Common myeloid progenitor, CD34-positive (primary cell): ENCODE measurements around the gene LRRC51. TPM values are rescaled to one million over a fixed set of nuclear protein-coding genes. Genes with fewer than 3 reads are reported as not detected.

Experiments used
- CTCF ChIA-PET: fragments of 350-600 bp; sonication (Branson Sonifier 250); formaldehyde crosslinking; loops from one replicate; lab custom pipeline; 2021; ENCODE audit warnings: antibody characterized with exemption; lab: Charles Lee
- POLR2A ChIA-PET: fragments of 350-600 bp; sonication (Branson Sonifier 250); formaldehyde crosslinking; loops from one replicate; lab custom pipeline; 2021; ENCODE audit warnings: antibody characterized with exemption; lab: Charles Lee
- DNase-seq, 3 donors: peaks; one replicate each; pipeline versions ENCODE4 v3.0.0 to v3.0.0-alpha.2; 2013
- H3K27ac ChIP-seq, 2 experiments: 1 replicate in 1 of 2; 2 replicates in 1 of 2; pipeline ENCODE4 v1.7.0; 2013; ENCODE audit warnings: inconsistent platforms in 2 of 2, low read length in 2 of 2, mild to moderate bottlenecking in 2 of 2, low read depth in 1 of 2, moderate library complexity in 1 of 2; ENCODE audit not compliant: severe bottlenecking in 2 of 2, insufficient read depth in 1 of 2, poor library complexity in 1 of 2
- H3K27me3 ChIP-seq, 5 experiments: replicated peaks in 2 of 5; 1 replicate in 3 of 5; 2 replicates in 2 of 5; pipeline versions ENCODE4 v1.6.1 to v1.7.0; 2013; ENCODE audit warnings: low read length in 4 of 5, mild to moderate bottlenecking in 2 of 5, moderate library complexity in 2 of 5, inconsistent platforms in 1 of 5; ENCODE audit not compliant: insufficient read depth in 5 of 5, control insufficient read depth in 4 of 5
- H3K36me3 ChIP-seq, 4 experiments: 1 replicate in 2 of 4; 2 replicates in 2 of 4; pipeline versions ENCODE4 v1.6.1 to v1.7.0; 2013; ENCODE audit warnings: low read length in 3 of 4, control low read depth in 1 of 4, mild to moderate bottlenecking in 1 of 4; ENCODE audit not compliant: control insufficient read depth in 4 of 4, insufficient read depth in 4 of 4
- H3K4me1 ChIP-seq, 4 experiments: 1 replicate in 3 of 4; 2 replicates in 1 of 4; pipeline versions ENCODE4 v1.6.1 to v1.7.1; 2013; ENCODE audit warnings: low read length in 3 of 4, mild to moderate bottlenecking in 3 of 4, control low read depth in 1 of 4, inconsistent platforms in 1 of 4, moderate library complexity in 1 of 4; ENCODE audit not compliant: control insufficient read depth in 4 of 4, insufficient read depth in 4 of 4; ENCODE audit errors: control extremely low read depth in 1 of 4
- H3K4me3 ChIP-seq, 7 experiments: 1 replicate in 4 of 7; 2 replicates in 3 of 7; pipeline versions ENCODE4 v1.5.1 to v1.7.0; 2013; ENCODE audit warnings: mild to moderate bottlenecking in 7 of 7, low read length in 6 of 7, moderate library complexity in 6 of 7, inconsistent platforms in 2 of 7, low read depth in 2 of 7, control low read depth in 1 of 7; ENCODE audit not compliant: insufficient read depth in 4 of 7, control insufficient read depth in 1 of 7; ENCODE audit errors: extremely low read depth in 1 of 7
- H3K9me3 ChIP-seq, 5 experiments: 1 replicate in 4 of 5; 2 replicates in 1 of 5; pipeline versions ENCODE4 v1.6.1 to v1.7.1; 2013; ENCODE audit warnings: low read length in 4 of 5, mild to moderate bottlenecking in 2 of 5, inconsistent platforms in 1 of 5, low read depth in 1 of 5, moderate library complexity in 1 of 5; ENCODE audit not compliant: control insufficient read depth in 4 of 5, insufficient read depth in 2 of 5; ENCODE audit errors: control extremely low read depth in 1 of 5
- WGBS: methylation state at CpG from one replicate; pipeline ENCODE4 v1.1.5; 2013; ENCODE audit not compliant: insufficient coverage; 5-methylcytosine and 5-hydroxymethylcytosine counted together
- polyA plus RNA-seq: library from polyadenylated mRNA; unstranded; fragments of 120-200 nt; gene quantifications from one replicate; pipeline ENCODE4 v1.2.1, GENCODE V29; 2013

LRRC51 gene
- 7.9 TPM for polyA plus RNA-seq

DNA sequence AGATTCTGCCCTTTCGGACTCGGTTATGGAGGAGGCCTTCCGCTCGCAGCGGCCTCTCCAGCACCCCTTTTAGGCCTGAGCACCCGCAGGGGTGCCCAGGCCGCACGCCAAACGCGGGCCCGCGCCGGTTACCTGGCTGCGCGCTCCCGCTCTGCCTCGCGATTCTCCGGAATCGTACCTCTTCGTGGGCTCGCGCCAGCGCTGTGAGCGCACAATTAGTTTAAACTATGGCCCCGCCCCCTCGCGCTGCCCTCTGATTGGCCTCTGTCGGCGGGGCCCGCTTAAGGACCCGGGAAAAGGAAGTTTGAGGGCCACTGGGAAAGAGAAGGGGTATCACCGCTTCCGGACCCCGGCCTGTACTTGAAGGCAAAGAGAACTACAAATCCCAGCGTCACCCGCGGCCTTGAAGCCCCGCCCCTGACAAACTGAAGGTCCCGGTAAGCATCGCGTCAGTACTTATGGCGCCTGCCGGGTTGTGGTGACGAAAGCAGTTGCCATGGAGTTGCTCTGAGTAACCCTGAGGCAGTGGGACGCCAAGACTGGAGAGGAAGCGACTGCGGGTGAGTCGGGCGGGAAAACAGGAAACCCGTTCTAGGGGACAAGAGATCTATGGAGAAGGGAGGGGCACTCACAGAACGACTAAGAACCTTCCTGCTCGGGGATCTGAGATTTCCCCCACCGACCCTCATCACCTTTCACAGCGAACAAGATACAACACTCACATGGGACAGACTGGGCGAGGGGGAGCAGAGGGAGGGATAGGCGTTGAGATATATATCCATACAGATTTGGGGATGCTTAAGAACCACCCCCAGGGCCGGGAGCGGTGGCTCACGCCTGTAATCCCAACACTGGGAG lies at the start of gene LRRC51, which contains the start of gene NUMA1:
Gene LRRC51, plus strand, starts transcription at position 525 of the 858 bp plus-strand sequence. CDS start 8,234 bp downstream, outside the sequence.
Gene NUMA1, minus strand, starts transcription at position 217 of the 858 bp plus-strand sequence. CDS start 44,599 bp downstream, outside the sequence.
- under 1% methylated on average over 42 of the region's 60 CpGs for WGBS
- no peaks in the 10 kb centered on the region for H3K9me3 ChIP-seq
- peaks cover 9 to 46% (median 32%) of the 10 kb centered on the region in 4 experiments for H3K4me1 ChIP-seq
- ChIA-PET POLR2A (interaction anchor here (0.9 to 1.0 kb wide), 2 partner anchors 38 to 52 kb away, joined by 3 read pairs; no protein-coding TSS in a partner anchor), CTCF (interaction anchor here (1.0 to 8.2 kb wide), 8 partner anchors 11 to 54 kb away, joined by 3 to 86 read pairs (median 6); partner anchors contain the start of gene LAMTOR1)
- H3K36me3 ChIP-seq, result peaks cover 0 to 14% (median 4%) of the 10 kb centered on the region in 4 experiments
- DNase-seq, result peak; percentile 100
- peak within 1 kb of the TSS; percentile 77 to 93 (median 85) for H3K4me3 ChIP-seq
- no peaks in the 10 kb centered on the region for H3K27me3 ChIP-seq
- H3K27ac ChIP-seq, result peak within 1 kb of the TSS; percentile 74 to 90

- CTCF ChIA-PET, result interaction anchor here (2.1 to 24.5 kb wide), 4 partner anchors 8 to 59 kb away, joined by 7 to 394 read pairs (median 48); no protein-coding TSS in a partner anchor
- Histone ChIP-seq H3K4me1 (peaks cover 12 to 48% (median 34%) of the 10 kb centered on the region in 4 experiments), H3K27me3 (no peaks in the 10 kb centered on the region), H3K9me3 (no peaks in the 10 kb centered on the region), H3K27ac (peak overlapping the region in 1 of 2 experiments; percentile 36), H3K4me3 (peak overlapping the region in 1 of 7 experiments; percentile 22), H3K36me3 (peaks cover 7 to 33% (median 16%) of the 10 kb centered on the region in 4 experiments)
- peak in 2 of 3 donors; percentile 14 to 20 for DNase-seq
- 71% methylated on average over 3 of the region's 3 CpGs for WGBS
- POLR2A ChIA-PET, result no interaction called here
Measured at GRCh38 chr11:72036687-72037086, 44.0 kb upstream of the LRRC51 start.

GRCh38 chr11:72037554-72038311 lies 42.9 kb upstream of the LRRC51 start:
- Histone ChIP-seq H3K4me3 (peak overlapping the region in 2 of 7 experiments; percentile 77 to 88), H3K36me3 (peaks cover 7 to 27% (median 16%) of the 10 kb centered on the region in 4 experiments), H3K27me3 (no peaks in the 10 kb centered on the region), H3K9me3 (no peaks in the 10 kb centered on the region), H3K27ac (peak overlapping the region; percentile 19 to 95), H3K4me1 (peaks cover 19 to 58% (median 44%) of the 10 kb centered on the region in 4 experiments)
- POLR2A ChIA-PET, result no interaction called here
- 79% methylated on average over 4 of the region's 4 CpGs for WGBS
- DNase-seq, result no peak
- CTCF ChIA-PET, result interaction anchor here (0.9 to 4.8 kb wide), 7 partner anchors 9 to 57 kb away, joined by 3 to 87 read pairs (median 14); no protein-coding TSS in a partner anchor

DNA sequence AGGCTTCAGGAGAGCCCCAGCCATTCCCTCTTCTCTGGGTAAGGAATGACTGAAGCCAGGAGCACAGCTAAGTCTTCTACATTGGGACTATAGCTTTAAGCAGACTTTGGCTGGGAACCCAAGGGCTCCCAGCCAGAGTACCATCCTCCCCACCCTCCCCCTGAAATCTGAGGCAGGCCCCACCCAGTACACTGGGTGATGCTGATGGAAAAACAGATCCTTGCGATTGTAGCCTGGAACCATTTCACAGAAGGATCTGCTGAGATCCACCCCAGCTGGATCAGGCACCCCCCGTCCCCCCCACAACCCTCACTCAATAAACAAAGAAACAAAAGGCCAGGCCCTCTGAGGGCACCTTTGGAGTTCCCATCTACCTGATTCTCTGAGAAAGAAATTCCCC lies 42.2 kb upstream of the LRRC51 start:
- POLR2A ChIA-PET, result no interaction called here
- DNase-seq, result no peak
- H3K4me1 ChIP-seq, result peaks cover 19 to 61% (median 49%) of the 10 kb centered on the region in 4 experiments
- H3K36me3 ChIP-seq, result peaks cover 5 to 25% (median 14%) of the 10 kb centered on the region in 4 experiments
- no peaks in the 10 kb centered on the region for H3K27me3 ChIP-seq
- no CpG with 5 or more reads among the region's 2 CpGs for WGBS
- no peaks in the 10 kb centered on the region for H3K9me3 ChIP-seq
- CTCF ChIA-PET, result interaction anchor here (0.9 to 4.8 kb wide), 14 partner anchors 10 to 376 kb away, joined by 3 to 87 read pairs (median 4); no protein-coding TSS in a partner anchor
- H3K4me3 ChIP-seq, result peak overlapping the region in 5 of 7 experiments; percentile 67 to 93 (median 80)
- H3K27ac ChIP-seq, result peak overlapping the region; percentile 57 to 95

- Histone ChIP-seq H3K27ac (peak overlapping the region; percentile 57 to 95), H3K36me3 (peaks cover 0 to 20% (median 8%) of the 10 kb centered on the region in 4 experiments), H3K27me3 (no peaks in the 10 kb centered on the region), H3K4me3 (peak overlapping the region in 6 of 7 experiments; percentile 67 to 93 (median 84)), H3K9me3 (no peaks in the 10 kb centered on the region), H3K4me1 (peaks cover 19 to 63% (median 50%) of the 10 kb centered on the region in 4 experiments)
- ChIA-PET CTCF (interaction anchor here (0.6 to 4.8 kb wide), 21 partner anchors 11 to 392 kb away, joined by 3 to 87 read pairs (median 4); partner anchors contain the start of gene ANAPC15), POLR2A (interaction anchor here (1.5 to 1.7 kb wide), 2 partner anchors 12 to 36 kb away, joined by 3 to 5 read pairs; no protein-coding TSS in a partner anchor)
- no peak for DNase-seq
- WGBS, result 38% methylated on average over 5 of the region's 5 CpGs
Measured at GRCh38 chr11:72039031-72039855, 41.4 kb upstream of the LRRC51 start.
